Ovary (tissue), 9 donors: ENCODE measurements around the gene CTSK. TPM values are rescaled to one million over a fixed set of nuclear protein-coding genes. Genes with fewer than 3 reads are reported as not detected.

Source experiments
- DNase-seq, 5 donors: peaks; one replicate each; pipeline ENCODE4 v3.0.0-alpha.2; 2019 to 2020
- H3K27ac ChIP-seq, 2 donors: fragments of 200-600 bp; one replicate each; pipeline versions ENCODE4 v1.5.1 to v1.8.0; 2019 to 2022
- H3K27me3 ChIP-seq: fragments of 200-600 bp; one replicate; pipeline ENCODE4 v1.8.0; 2022
- H3K36me3 ChIP-seq: fragments of 200-600 bp; sonication (generic); one replicate; pipeline ENCODE4 v1.5.1; 2019
- H3K4me1 ChIP-seq: one replicate; pipeline ENCODE4 v1.8.1; 2013; ENCODE audit warnings: mild to moderate bottlenecking, moderate library complexity; ENCODE audit not compliant: insufficient read depth
- H3K4me3 ChIP-seq: fragments of 200-600 bp; sonication (generic); one replicate; pipeline ENCODE4 v1.5.1; 2017
- H3K9me3 ChIP-seq, 2 donors: fragments of 200-600 bp in 1 of 2; sonication (generic) in 1 of 2; one replicate each; pipeline versions ENCODE4 v1.5.1 to v1.8.1; 2013 to 2019; ENCODE audit warnings: mild to moderate bottlenecking in 1 of 2, moderate library complexity in 1 of 2
- CTCF ChIP-seq, 3 donors: fragments of 450-650 bp in 2 of 3; fragments of 200-600 bp in 1 of 3; IDR thresholded peaks; one replicate each; pipeline versions ENCODE4 v1.5.1 to v1.8.0; 2016 to 2022; ENCODE audit warnings: antibody characterized with exemption in 3 of 3, mild to moderate bottlenecking in 1 of 3
- EP300 ChIP-seq: sonication (generic); formaldehyde crosslinking; IDR thresholded peaks from one replicate; pipeline ENCODE4 v1.6.1; 2017; ENCODE audit warnings: antibody characterized with exemption
- POLR2A ChIP-seq: fragments of 450-650 bp; IDR thresholded peaks from one replicate; pipeline ENCODE4 v1.6.1; 2017; ENCODE audit warnings: antibody characterized with exemption, mild to moderate bottlenecking, moderate library complexity
- WGBS, 3 donors: extraction: QIAGEN DNeasy Blood & Tissue Kit in 1 of 3; methylation state at CpG; one replicate each; pipeline versions ENCODE4 v1.1.5 to v1.1.7; 2013 to 2017; 5-methylcytosine and 5-hydroxymethylcytosine counted together
- intact Hi-C, 4 donors: fragments of 100-400 bp; cut with DNase I; formaldehyde crosslinking; loops; one replicate each; pipeline versions ENCODE4 v1.11.0 to v1.15.1; 2022 to 2023
- polyA plus RNA-seq, 2 donors: library from polyadenylated mRNA; stranded (reverse); fragments of 200-250 nt in 1 of 2; fragments of 350-450 nt in 1 of 2; fragmentation: Illumina TruSeq in 1 of 2; extraction: RNeasy Lipid Tissue Mini Kit (QIAGEN cat#74804) in 1 of 2; gene quantifications; one replicate each; pipeline ENCODE4 v1.2.3, GENCODE V29; 2013 to 2014
- total RNA-seq, 7 donors: library from RNA; depleted of rRNA in 2 of 7; stranded (reverse); fragments of >200 nt in 2 of 7; fragmentation: NEBNext Ultra II Directional in 3 of 7; extraction: Animal tissue kit (Norgen Biotek cat#: 25700) in 3 of 7; gene quantifications; one replicate each; pipeline versions ENCODE4 v1.1.0 to v1.2.4, GENCODE V29; 2016 to 2023
- donor health status: DM: no; HTN: no; CAD: no; lungs with moderate emphysema.
- donor health status: DM: no; HTN: no; CAD: no.
- donor health status: Bipolar disorder and iron deficiency.
- donor health status: DM: yes; HTN: yes; CAD: no.
- donor health status: DM: no; HTN: no; CAD: no.
- donor health status: DM: yes; HTN: yes; CAD: no.

Gene CTSK
- total and polyA plus RNA-seq, 9 donors, result 35.6 to 254 (median 80.3) TPM

DNA sequence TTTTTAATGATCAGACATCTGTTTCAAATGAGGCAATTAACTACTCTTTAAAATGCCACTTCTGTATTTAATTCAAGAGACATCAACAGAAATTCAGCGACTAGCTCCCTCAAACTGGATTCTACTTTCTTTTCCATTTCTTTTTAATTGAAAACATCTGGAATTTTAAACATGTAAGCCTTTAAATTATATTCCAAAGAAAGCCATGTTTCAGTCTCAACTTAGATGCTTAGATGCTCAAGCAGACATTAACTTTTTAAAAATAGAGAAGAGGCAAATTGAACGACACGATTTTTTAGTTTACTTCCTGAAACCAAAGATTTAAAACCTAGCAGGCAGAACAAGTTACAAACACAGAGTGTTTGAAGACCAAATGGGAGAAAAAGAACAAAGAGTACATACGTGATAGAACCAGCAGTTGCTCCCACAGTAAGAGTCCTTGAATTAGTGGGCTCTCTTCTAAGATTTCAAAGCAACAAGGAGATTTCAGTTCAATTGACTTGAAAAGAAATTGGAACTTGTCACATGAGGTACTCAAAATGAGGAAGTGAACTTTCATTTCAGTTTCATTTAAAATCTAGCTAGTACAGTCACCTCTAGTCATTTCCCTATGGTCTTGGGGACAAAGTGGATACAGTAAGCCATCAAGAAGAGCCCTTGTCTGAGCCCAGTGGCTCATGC, 42.6 kb downstream of the CTSK start, which contains the start of gene CTSS:
TSS of gene CTSS (minus strand) at position 483 of the 681 bp plus-strand sequence. CDS start 1,015 bp downstream, outside the sequence.
- Histone ChIP-seq H3K9me3 (no peaks in the 10 kb centered on the region), H3K36me3 (no peaks in the 10 kb centered on the region), H3K27ac (peak within 1 kb of the TSS in 1 of 2 donors; percentile 63), H3K4me1 (no peaks in the 10 kb centered on the region), H3K4me3 (peak within 1 kb of the TSS; percentile 33), H3K27me3 (no peaks in the 10 kb centered on the region)
- intact Hi-C loops, result no loop called here
- no peak for DNase-seq
- WGBS, 3 donors, result 1 to 2% (median 2%) methylated on average over 4 of the region's 4 CpGs
- TF ChIP-seq POLR2A, result no peak
- TF ChIP-seq EP300, result no peak

DNA sequence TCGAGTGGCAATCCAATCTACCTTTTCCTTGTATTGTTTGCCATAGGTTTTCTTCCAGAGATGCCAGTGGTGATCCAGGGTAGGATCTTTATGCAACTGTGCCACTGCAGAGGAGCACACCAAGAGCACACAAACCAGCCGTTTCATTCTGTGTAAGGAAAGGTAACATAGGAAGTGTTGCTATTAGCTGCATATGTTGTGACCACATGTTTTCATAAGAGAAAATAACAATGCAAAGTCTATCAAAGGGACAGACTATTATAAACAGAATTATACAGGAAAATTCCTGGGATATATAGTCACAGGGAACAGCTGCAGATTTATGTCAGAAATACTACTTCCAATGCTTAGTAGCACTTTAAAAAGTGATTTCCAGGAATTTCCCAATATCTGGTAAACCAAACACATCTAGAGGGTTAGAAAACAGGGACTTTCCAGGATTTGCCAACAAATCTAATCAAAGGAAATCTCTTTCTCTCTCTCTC, 43.4 kb downstream of the CTSK start:
- DNase-seq, result no peak
- H3K4me1 ChIP-seq, result no peaks in the 10 kb centered on the region
- H3K4me3 ChIP-seq, result peak overlapping the region; percentile 33
- TF ChIP-seq CTCF (IDR thresholded peaks at IDR 0.05) (no peak), POLR2A (no peak), EP300 (no peak)
- no peaks in the 10 kb centered on the region for H3K27me3 ChIP-seq
- H3K36me3 ChIP-seq, result no peaks in the 10 kb centered on the region
- 47 to 52% (median 48%) methylated on average over 2 of the region's 2 CpGs for WGBS, 3 donors
- intact Hi-C loops, result no loop called here
- H3K27ac ChIP-seq, result no peak overlapping the region
- no peaks in the 10 kb centered on the region for H3K9me3 ChIP-seq

- no peak overlapping the region for H3K4me3 ChIP-seq
- H3K36me3 ChIP-seq, result no peaks in the 10 kb centered on the region
- H3K9me3 ChIP-seq, result no peaks in the 10 kb centered on the region
- WGBS, 3 donors, result 81 to 89% (median 83%) methylated on average over 3 of the region's 3 CpGs
- no peaks in the 10 kb centered on the region for H3K27me3 ChIP-seq
- DNase-seq, result no peak
- TF ChIP-seq POLR2A (no peak), EP300 (no peak), CTCF (IDR thresholded peaks at IDR 0.05) (no peak)
- no peaks in the 10 kb centered on the region for H3K4me1 ChIP-seq
- intact Hi-C loops, result no loop called here
- no peak overlapping the region for H3K27ac ChIP-seq
Observed at GRCh38 chr1:150763018-150763417, 45.0 kb downstream of the CTSK start.

DNA sequence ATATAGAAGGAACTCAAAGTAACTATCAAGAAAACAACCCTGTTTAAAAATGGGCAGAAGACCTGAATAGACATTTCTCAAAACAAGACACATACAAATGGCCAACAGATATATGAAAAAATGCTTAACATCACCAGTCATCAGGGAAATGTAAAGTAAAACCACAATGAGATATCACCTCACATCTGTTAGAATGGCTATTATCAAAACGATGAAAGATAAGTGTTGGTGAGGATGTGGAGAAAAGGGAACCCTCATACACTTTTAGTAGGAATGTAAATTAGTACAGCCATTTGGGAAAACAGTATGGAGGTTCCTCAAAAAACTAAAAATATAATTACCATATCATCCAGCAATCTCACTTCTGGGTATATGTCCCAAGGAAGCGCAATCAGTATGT, 45.5 kb downstream of the CTSK start:
- intact Hi-C loops, result no loop called here
- H3K9me3 ChIP-seq, result no peaks in the 10 kb centered on the region
- H3K27me3 ChIP-seq, result no peaks in the 10 kb centered on the region
- no peak overlapping the region for H3K4me3 ChIP-seq
- H3K27ac ChIP-seq, result no peak overlapping the region
- TF ChIP-seq CTCF (IDR thresholded peaks at IDR 0.05), result no peak
- TF ChIP-seq EP300, result no peak
- no peak for TF ChIP-seq POLR2A
- 89 to 96% (median 91%) methylated on average over 2 of the region's 2 CpGs for WGBS, 3 donors
- no peaks in the 10 kb centered on the region for H3K36me3 ChIP-seq
- H3K4me1 ChIP-seq, result no peaks in the 10 kb centered on the region
- DNase-seq, result no peak

DNA sequence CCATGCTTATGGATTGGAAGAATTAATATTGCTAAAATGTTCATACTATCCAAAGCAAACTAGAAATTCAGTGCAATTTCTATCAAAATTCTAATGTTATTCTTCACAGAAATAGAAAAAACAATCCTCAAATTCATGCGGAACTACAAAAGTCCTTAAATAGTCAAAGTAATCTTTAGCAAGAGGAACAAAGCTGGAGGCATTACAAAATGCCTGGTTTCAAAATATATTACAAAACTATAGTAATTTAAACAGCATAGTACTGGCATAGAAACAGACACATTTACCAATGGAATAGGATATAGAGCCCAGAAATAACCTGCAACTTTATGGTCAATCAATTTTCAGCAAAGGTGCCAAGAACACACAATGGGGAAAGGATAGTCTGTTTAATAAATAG, 46.3 kb downstream of the CTSK start:
- DNase-seq, result no peak
- Histone ChIP-seq H3K27ac (no peak overlapping the region), H3K9me3 (no peaks in the 10 kb centered on the region), H3K4me3 (no peak overlapping the region), H3K4me1 (no peaks in the 10 kb centered on the region), H3K27me3 (no peaks in the 10 kb centered on the region), H3K36me3 (no peaks in the 10 kb centered on the region)
- intact Hi-C loops, result no loop called here
- no peak for TF ChIP-seq EP300
- no peak for TF ChIP-seq CTCF (IDR thresholded peaks at IDR 0.05)
- no peak for TF ChIP-seq POLR2A
- WGBS, 3 donors, result 94 to 96% (median 95%) methylated on average over 1 of the region's 1 CpG
